ENCODE data around the gene SOX6. TPM values are rescaled to one million over a fixed set of nuclear protein-coding genes. Genes with fewer than 3 reads are reported as not detected.

SOX6 gene
- total RNA-seq, 2 experiments from 2014 or later = not detected

- POLR2A ChIA-PET = no interaction called here
Observed at GRCh38 chr11:15943418-15944197, 412.7 kb downstream of the SOX6 start.

GRCh38 chr11:15942936-15943335 lies 413.4 kb downstream of the SOX6 start:
- CTCF ChIA-PET = no interaction called here
- POLR2A ChIA-PET = no interaction called here

More at GRCh38 chr11:15943418-15944197, 412.7 kb downstream of the SOX6 start:
- CTCF ChIA-PET = no interaction called here

- ChIA-PET CTCF (interaction anchor here (0.6 kb wide), 1 partner anchor 21 kb away, joined by 3 read pairs; no protein-coding TSS in a partner anchor), POLR2A (no interaction called here)
Observed at GRCh38 chr11:15942126-15942525, 414.2 kb downstream of the SOX6 start.

GRCh38 chr11:15941206-15941770 lies 415.1 kb downstream of the SOX6 start:
- ChIA-PET CTCF (no interaction called here), POLR2A (no interaction called here)

- CTCF ChIA-PET = no interaction called here
- POLR2A ChIA-PET = no interaction called here
Observed at GRCh38 chr11:15940462-15941205, 415.7 kb downstream of the SOX6 start.

- POLR2A ChIA-PET = no interaction called here
- CTCF ChIA-PET = no interaction called here
Observed at GRCh38 chr11:15938983-15939382, 417.4 kb downstream of the SOX6 start.

GRCh38 chr11:15938121-15938611 lies 418.2 kb downstream of the SOX6 start:
- ChIA-PET CTCF (no interaction called here), POLR2A (no interaction called here)

- CTCF ChIA-PET = no interaction called here
- POLR2A ChIA-PET = no interaction called here
Observed at GRCh38 chr11:15937601-15938120, 418.7 kb downstream of the SOX6 start.

GRCh38 chr11:15936011-15936410 lies 420.3 kb downstream of the SOX6 start:
- ChIA-PET POLR2A (no interaction called here), CTCF (no interaction called here)

- ChIA-PET CTCF (no interaction called here), POLR2A (no interaction called here)
Observed at GRCh38 chr11:15935373-15935772, 421.0 kb downstream of the SOX6 start.

GRCh38 chr11:15933886-15934625 lies 422.3 kb downstream of the SOX6 start:
- ChIA-PET POLR2A (no interaction called here), CTCF (no interaction called here)

- POLR2A ChIA-PET = no interaction called here
- CTCF ChIA-PET = no interaction called here
Observed at GRCh38 chr11:15932417-15932816, 423.9 kb downstream of the SOX6 start.

- POLR2A ChIA-PET = no interaction called here
- CTCF ChIA-PET = no interaction called here
Observed at GRCh38 chr11:15931497-15931896, 424.8 kb downstream of the SOX6 start.

- CTCF ChIA-PET = no interaction called here
- POLR2A ChIA-PET = no interaction called here
Observed at GRCh38 chr11:15930442-15931025, 425.8 kb downstream of the SOX6 start.

GRCh38 chr11:15929371-15929901 lies 426.9 kb downstream of the SOX6 start:
- ChIA-PET POLR2A (no interaction called here), CTCF (no interaction called here)

GRCh38 chr11:15927864-15928217 lies 428.5 kb downstream of the SOX6 start:
- POLR2A ChIA-PET = no interaction called here

GRCh38 chr11:15927196-15927863 lies 429.0 kb downstream of the SOX6 start:
- CTCF ChIA-PET = no interaction called here

More at GRCh38 chr11:15927864-15928217, 428.5 kb downstream of the SOX6 start:
- CTCF ChIA-PET = no interaction called here

GRCh38 chr11:15926071-15926470 lies 430.3 kb downstream of the SOX6 start:
- POLR2A ChIA-PET = no interaction called here
- CTCF ChIA-PET = no interaction called here

More at GRCh38 chr11:15927196-15927863, 429.0 kb downstream of the SOX6 start:
- POLR2A ChIA-PET = no interaction called here

- CTCF ChIA-PET = no interaction called here
- POLR2A ChIA-PET = no interaction called here
Observed at GRCh38 chr11:15923183-15923582, 433.2 kb downstream of the SOX6 start.
